SIG-M5 treated with dmso at 0.1 percent for 504 hours (cell line): ENCODE data around the gene CROCC.

Experiments
- DNase-seq: peaks from one replicate; lab custom pipeline; 2025; ENCODE audit not compliant: unreplicated experiment; lab: John Stamatoyannopoulos, UW

CROCC gene

GRCh38 chr1:16980473-16981268, 58.9 kb downstream of the CROCC start, which contains the start of gene MFAP2:
Gene MFAP2 (minus strand): TSS chr1:16980620. CDS start chr1:16978273, 2,347 bp downstream.
- DNase-seq: no peak

- DNase-seq: no peak
Measured at GRCh38 chr1:16981269-16981849, 59.6 kb downstream of the CROCC start.

- no peak for DNase-seq
Measured at GRCh38 chr1:16982902-16983301, 61.2 kb downstream of the CROCC start.

GRCh38 chr1:16983649-16984048, 61.9 kb downstream of the CROCC start:
- no peak for DNase-seq

DNA sequence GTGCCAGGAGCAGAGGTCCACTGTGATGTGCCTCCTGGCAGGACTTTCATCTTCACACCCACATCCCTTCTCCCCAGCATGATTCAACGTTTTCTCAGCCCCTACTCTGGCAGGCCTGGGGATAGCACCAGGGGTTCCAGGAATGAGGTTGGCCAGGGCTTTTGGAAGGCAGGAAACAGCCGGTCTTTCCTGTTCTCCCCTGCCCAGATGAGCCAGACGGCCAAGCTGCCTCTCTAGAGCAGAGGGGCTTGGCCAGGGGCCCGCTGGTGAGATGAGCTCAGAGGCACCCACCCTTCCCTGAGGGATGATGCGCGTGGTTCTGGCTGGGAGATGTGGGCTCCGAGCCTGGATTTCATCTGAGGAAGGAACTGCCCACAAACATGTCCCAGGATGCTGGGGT, 63.0 kb downstream of the CROCC start:
- DNase-seq: no peak

GRCh38 chr1:16986113-16986512, 64.4 kb downstream of the CROCC start:
- no peak for DNase-seq

GRCh38 chr1:16986560-16986959, 64.8 kb downstream of the CROCC start:
- no peak for DNase-seq

- DNase-seq: no peak
Measured at GRCh38 chr1:16986962-16987361, 65.2 kb downstream of the CROCC start.

DNA sequence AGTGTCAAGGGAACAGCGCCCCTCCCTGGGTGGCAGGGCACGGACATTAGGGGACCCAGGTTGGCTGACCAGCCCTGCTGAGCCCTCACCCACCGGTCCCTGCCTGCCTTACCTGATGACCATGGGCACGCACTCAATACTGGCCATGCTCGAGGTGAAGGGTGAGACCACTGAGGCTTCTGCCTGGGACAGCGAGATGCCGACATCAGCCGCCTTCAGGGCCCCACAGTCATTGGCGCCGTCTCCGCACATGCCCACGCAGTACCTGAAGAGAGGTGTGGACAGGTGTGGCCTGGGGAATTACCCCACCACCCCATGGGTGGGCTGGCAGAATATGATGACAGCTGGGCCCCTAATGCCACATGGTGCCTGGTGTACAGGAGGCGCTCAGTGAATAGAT, 66.5 kb downstream of the CROCC start:
- DNase-seq: no peak

GRCh38 chr1:16989676-16990391, 68.1 kb downstream of the CROCC start:
- no peak for DNase-seq

DNA sequence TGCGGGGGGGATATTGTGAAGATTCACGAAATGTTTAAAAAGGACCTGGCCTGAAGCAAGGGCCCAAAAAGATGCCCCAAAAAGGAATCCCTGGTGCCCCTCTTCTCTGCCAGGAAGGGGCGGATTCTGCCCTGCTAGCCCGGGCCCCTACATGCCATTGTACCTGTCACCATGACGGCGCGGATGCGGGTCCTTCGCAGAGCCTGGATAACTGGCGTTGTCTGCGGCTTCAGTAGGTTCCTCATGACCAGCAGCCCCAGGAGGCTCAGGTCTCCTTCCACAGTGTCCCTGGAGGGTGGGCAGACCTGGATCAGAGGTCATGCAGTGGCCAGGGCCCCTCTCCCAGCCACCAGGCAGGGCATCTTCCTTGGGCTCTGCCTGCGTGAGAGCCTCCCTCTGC, 69.8 kb downstream of the CROCC start:
- DNase-seq: no peak

DNA sequence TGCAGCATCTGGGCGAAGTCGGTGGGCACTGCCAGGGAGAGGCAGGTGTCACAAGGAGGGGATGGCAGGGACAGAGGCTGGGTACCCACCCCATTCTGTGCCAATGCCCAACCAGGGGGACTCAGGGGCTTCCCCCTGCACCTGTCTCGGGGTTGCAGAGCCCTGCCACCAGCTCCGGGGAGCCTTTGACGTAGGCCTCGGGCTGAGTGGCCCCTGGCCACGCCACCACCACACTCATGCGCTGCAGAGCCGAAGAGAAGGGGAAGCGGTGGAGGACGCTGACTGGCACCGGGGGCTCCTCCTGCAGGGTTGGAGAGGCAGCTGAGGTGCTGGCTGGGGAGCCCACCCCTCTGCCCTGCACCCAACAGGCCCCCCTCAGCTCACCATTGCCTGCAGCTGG, 70.4 kb downstream of the CROCC start:
- no peak for DNase-seq

GRCh38 chr1:16992675-16993074, 70.9 kb downstream of the CROCC start:
- no peak for DNase-seq

DNA sequence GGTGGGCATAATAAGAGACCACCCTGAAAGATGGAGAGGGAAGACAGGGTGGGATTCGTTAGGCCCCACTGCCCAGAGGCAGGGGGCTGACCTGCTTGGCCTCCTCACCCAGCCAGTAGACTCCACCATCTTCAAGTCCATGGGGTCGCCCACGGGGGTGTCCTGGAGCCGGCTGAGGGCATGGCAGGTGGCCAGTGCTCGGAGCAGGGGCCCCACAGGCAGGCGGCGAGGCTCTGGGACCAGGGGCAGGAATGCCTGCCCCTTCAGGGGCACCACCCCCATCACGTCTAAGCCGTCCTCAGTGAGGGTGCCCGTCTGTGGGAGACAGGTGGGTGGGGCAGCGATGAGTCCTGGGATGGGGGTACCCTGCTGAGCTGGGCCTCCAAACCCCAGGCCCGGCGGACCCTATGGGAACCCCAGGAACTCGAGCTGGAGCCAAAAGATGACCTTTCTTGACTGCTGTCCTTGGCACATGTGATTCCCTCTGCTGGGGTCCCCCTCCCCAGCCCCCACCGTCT, 71.8 kb downstream of the CROCC start:
- no peak for DNase-seq

DNA sequence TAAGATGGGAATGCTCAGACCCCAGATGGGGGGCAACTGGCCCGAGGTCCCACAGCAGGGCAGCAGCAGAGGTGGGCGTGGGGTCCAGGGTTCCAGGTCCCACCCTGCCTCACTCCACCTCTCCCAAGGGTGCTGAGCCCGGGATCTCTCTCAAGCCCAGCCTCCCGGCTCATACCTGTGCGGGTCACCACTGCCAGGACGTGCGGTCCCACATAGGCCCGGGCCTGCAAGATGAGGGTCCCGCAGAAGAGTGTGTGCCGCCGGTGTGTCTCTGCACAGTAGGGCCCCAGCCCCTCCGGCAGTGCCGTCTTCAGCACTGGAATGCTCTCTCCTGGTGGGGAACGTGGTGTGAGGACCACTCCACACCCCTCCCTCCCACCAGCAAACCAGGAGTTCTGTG, 75.1 kb downstream of the CROCC start:
- DNase-seq: no peak

DNA sequence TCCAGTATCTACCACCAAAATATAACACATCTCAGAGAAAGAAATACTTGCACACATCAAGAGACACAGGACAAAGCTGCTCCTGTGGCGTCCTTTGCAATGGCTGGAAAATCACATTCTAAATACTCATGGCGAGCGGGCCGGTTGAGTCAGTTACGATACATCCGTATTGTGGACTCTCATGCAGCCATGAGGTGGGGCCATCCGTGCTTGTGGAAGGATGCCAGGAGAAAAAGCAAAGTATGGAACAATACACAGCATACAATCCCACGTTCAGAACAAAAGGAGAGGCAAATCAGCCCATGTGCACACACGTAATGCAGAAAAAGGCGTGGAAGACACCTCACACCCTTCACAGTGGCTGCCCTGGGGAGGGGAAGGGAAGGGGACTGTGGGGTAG, 76.9 kb downstream of the CROCC start:
- DNase-seq: no peak

DNA sequence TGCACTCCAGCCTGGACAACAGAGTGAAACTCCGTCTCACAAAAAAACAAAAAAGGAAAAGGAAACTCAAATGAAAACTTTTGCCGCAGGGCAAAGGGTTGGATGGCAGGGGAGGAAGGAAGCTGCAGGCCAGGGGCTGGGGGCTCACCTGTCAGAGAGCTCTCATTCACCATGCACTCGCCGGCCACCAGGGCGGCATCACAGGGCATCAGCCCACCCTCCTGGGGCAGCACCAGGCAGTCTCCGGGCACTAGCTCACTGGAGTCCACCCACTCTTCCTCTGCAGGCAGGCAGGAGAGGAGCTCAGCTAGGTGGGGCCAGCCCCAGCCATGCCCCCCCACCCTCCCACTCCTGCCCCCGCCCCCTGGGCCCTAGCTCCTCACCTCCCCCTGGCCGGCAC, 78.1 kb downstream of the CROCC start:
- DNase-seq: no peak

DNA sequence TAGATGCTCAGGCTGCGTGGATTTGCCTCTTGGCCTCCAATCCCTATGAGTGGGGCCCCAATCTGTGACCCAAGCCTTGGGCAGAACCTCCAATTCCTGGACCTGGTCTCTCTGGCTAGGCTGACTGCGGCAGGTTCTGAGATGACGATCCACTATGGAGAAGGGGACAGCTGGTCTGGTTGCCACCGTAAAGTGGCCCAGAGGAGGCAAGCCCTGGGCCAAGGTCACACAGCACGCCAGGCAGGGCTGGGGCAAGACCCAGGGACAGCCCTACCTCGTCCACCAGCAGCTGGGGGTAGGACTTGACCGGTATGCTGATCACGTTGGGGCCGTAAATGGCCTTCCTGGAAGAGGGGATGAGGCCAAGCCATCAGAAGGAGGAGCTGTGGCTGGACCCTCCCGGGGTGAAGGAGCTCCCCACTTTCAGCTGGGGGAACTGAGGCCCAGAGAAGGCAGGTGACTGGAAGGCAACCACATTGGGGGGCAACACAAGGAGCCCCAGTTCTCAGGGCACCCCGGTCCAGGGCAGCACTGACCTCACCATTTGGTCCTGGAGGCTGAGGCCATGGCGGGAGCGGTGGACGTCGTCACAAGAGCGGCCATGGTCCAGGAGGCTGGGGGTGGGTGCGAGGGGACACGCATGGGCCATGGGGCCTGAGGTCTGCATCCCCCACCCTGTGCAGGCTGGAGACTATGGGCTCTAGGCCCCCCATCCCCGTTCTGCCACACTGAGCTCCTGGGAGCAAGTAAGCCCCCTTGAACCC, 80.2 kb downstream of the CROCC start:
- no peak for DNase-seq

GRCh38 chr1:17002524-17002902, 80.8 kb downstream of the CROCC start:
- DNase-seq: no peak

- DNase-seq: no peak
Measured at GRCh38 chr1:17004466-17005364, 83.0 kb downstream of the CROCC start.
